IPS-NIHi7 (cell line): ENCODE results near the gene POGZ.
"Not testable (repeated sequence)": the region's sequence is repeated elsewhere in the genome, so short reads cannot be mapped to it uniquely, and the experiment has no call there.

ENCODE experiments used
- DNase-seq: peaks from one replicate; pipeline ENCODE4 v3.0.0; 2012; ENCODE audit warnings: mixed read lengths; ENCODE audit errors: extremely low spot score

POGZ gene

DNA sequence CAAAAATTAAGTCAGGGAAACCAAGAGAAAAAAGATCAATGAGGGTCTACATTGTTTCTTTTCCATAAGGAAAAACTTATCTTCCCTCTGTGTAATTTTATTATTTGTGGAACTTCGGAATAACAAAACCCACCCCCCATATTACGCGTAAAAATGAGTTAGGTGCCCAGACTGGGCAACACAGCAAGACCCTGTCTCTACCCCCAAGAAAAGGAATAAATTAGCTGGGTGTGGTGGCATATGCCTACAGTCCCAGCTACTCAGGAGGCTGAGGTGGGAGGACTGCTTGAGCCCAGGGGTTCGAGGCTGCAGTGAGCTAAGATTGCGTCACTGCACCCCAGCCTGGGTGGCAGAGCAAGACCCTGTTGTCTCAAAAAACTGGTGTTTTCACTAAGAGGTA is 39.5 kb downstream of the POGZ start:
- DNase-seq, result no peak

DNA sequence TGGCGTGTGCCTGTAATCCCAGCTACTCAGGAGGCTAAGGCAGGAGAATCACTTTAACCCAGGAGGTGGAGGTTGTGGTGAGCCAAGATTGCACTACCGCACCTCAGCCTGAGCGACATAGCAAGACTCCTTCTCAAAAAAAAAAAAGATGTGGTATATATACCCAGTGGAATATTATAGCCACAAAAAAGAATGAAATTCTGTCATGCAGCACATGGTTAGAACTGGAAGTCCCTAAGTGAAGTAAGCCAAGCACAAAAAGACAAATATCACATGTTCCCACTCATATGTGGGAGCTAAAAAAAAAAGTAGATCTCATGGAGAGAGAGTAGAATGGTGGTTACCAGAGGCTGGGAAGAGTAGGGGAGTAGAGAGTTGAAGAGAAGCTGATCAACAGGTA is 41.2 kb downstream of the POGZ start:
- DNase-seq, result no peak

DNA sequence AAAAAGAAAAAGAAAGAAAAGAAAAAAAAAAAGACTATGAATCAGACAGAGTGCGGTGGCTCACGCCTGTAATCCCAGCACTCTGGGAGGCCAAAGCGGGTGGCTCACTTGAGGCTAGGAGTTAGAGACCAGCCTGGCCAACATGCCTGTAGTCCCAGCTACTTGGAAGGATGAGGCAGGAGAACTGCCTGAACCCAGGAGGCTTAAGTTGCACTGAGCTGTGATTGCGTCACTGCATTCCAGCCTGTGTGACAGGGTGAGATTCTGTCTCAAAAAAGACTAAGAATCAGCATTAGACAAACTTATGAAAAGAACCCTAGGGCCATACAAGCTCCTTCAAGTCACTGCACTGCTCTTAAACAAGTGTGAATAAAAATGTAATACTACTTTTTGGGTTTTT is 43.1 kb downstream of the POGZ start:
- no peak for DNase-seq

DNA sequence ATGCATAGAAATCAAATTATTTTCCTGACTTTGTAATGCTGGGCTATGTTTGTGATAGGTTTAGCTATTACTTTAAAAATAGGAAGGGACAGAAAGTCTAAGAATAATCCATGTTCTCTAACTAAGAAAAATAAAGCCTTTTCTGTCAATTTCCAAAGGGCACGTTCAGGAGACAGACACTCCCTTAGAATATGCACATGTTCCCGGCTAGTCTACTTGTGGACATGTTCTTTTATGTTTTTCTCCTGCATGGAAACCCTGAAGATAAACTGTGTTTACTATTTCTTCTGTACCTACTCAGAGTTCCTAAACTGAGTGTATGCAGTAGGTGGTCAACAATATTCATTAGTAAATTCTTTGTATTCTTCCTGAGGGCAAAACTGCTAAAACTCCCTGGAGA is 47.4 kb downstream of the POGZ start:
- no peak for DNase-seq

DNA sequence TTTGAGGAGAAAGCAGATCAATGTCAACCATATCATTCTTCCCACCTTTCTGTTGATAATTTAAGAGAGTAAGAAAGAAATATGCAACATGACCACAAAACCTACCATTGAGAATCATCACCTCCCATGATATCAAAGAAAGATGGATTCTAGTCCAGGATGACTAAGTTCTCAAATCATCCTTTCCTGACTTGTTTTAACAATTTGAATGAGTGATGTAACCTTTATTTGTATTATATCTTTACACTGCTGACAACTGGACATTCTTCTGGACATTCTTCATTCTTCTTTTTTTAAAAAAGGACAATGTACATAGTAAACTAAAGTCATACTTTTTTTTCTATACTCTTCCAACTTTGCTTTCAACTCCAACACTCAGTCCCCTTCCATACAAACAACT is 50.4 kb downstream of the POGZ start:
- no peak for DNase-seq

DNA sequence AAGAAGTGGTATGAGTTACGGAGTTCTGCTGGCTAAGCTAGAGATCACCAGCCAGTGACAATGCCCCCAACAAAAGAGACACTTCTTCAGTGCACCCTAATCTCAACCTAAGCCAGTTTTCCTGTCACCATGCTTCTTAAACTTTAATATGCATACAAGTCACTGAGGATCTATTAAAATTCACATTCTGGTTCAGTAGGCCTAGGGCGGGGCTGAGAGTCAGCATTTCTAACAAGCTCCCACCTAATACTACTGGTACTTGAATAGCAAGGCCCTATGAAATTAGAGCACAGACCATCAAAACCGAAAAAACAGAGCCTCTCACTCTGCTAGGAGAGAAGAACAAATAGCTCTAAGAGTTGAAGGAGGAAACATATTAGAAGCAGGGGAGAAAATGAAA is 52.0 kb downstream of the POGZ start:
- DNase-seq, result no peak

DNA sequence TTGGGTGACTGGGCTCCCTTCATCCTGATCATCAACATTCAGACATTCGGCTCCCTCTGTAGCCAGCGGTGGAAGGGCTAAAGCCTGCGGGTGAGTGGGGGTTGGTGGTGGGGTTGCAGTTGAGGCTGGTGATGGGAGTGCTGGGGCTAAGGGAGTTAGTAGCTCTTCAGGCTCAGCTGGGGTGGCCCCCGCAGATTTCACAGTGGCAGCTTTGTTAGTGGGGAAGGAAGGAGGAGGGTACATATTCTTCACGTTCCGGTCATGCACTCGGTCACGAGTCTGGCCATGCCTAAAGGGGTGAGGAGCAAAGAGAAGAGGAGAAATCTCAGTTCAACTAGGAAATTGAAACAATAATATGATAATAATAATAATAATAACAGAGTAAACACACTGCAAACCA is 53.1 kb downstream of the POGZ start:
- no peak for DNase-seq

DNA sequence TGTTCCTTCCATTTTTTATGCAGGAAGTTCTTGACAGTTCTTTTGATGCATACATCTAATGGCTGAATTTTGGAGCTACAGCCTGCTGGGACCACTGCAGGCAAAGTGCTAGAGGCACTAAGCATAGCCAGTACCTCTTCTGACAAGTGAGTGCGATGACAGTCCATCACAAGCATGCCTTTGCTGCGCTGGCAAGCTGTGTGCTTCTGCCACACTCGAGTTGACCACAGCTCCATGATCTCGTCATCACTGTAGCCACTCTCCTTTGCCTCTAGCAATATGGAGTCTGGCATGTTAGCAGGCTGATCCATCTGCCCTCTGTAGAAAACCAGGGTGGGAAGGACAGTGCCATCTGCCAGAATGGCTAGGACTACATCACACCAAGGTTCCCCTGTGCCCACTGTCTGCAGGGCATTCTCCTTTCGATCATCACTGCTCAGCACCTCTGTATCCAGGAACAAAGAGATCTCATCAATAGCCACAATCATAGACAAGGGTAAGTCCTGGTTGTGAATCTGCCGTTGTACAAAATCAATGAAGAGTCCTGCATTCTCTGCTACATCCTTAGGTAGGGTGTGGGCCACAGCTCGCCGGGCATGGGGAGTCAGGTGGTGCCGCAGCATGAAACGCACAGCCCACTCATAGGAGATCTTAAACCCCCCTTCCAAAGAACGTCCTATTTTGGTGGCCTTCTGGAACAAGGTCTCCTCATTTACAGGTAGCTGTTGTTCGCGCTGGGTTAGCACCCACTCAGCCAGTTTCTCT is 53.9 kb downstream of the POGZ start:
- DNase-seq, result no peak

DNA sequence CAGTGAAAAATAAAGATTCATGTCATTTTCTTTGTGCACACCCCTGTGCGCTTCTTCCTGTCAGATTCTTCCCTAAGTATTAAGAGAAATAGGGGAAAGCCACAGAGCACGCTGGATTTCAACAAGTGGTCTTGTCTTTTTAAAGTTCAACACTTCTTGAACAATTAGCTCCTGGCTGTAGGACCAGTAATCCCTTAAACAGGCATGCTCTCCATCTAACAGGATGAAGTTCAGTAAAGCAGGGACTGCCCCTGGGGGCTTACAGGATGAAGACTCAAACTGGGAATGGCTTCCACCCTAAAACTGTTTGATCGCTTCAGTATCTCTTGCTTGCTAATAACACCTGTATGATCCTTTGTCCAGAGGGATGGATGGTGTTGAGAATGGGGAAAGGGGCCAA is 55.7 kb downstream of the POGZ start:
- DNase-seq, result no peak

DNA sequence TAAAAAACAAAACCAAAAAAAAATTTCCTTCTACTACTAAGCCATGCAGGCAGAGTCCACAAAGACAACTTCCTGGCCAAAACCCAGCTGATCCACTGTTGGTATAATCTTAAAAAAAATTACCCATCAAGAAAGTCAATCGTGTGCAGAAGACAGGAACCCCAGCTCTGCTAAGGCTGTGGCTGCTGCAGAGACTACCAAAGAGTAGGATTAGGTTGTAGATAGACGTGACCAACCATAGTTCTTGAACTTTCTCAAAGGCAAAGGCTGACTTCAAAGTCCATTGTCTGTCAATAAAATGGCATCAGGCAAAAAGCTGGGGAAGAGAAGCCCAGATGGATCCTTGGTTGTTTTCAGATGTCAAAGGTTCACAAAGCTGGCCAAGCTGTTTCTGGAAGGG is 56.5 kb downstream of the POGZ start:
- no peak for DNase-seq

DNA sequence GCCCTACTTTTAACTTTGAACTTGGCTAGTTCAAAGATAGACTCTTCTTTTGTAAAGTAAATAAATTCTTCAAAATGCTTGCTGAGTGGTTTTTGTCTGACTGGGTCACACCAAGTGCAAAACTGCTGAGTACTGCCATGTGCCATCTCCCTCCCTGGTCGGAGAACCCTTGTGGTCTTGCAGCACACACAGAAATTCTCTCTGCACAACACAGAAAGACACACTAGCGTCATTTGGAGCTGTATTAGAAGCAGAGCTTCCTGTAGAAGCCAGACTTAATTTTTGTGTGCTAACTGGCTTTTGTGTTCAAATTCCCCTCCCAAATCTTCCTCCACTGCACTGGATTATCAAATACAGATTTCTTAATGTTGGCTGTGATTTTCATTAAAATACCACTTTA is 57.4 kb downstream of the POGZ start:
- no peak for DNase-seq

DNA sequence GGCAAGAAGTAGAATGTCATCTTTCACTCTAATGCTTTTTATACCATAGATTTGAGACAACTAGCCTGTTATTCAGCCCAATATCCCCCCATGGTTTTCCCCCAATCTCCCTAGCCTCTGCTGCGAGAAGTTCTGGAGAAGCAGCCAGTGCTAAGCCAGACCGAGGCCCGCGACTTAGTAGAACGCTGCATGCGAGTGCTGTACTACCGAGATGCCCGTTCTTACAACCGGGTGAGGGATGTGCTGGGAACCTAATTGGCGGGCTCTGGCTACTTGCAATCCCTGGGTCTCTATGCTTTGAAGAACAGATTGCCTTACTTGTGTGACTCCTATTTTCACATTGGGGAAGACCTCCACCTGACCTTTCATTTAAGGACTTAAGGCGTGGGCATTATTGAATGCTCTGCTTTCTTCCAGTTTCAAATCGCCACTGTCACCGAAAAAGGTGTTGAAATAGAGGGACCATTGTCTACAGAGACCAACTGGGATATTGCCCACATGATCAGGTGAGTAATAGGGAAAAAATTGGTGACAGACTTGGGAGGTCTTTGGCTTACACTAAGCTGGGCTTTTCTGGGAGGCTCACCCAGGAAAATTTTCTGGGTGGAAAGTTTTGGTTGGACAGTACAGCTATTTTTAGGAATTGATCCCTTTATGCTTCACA is 58.0 kb downstream of the POGZ start:
- no peak for DNase-seq

DNA sequence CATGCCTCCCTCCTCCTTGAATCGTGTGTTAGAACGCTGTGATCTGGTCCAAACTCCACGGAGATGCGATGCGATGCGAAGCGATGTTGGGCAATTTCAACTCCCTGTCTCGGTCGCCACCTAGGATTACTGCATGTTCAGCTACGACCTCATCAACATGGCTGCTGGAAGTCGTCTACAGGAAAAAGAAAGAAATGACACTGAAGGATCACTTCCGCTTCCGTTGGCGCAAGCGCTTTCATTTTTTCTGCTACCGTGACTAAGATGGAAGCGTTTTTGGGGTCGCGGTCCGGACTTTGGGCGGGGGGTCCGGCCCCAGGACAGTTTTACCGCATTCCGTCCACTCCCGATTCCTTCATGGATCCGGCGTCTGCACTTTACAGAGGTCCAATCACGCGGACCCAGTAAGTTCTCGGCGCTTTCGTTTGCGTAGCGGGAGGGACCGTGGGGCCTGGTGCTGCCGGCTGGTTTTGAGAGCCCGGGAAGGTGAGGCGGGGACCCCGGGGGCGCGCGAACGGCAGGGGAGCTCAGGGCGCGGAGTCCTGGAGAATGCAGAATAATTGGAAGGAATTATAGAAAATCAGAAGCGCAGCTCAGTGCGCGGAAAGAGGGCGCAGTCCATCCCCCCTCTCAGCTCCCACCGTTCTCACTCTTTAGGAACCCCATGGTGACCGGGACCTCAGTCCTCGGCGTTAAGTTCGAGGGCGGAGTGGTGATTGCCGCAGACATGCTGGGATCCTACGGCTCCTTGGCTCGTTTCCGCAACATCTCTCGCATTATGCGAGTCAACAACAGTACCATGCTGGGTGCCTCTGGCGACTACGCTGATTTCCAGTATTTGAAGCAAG is 59.7 kb downstream of the POGZ start, which contains the start of gene PSMB4:
TSS of gene PSMB4 (plus strand) at position 250 of the 848 bp plus-strand sequence. CDS start at position 265, 15 bp downstream.
- DNase-seq, result peak; percentile 88

DNA sequence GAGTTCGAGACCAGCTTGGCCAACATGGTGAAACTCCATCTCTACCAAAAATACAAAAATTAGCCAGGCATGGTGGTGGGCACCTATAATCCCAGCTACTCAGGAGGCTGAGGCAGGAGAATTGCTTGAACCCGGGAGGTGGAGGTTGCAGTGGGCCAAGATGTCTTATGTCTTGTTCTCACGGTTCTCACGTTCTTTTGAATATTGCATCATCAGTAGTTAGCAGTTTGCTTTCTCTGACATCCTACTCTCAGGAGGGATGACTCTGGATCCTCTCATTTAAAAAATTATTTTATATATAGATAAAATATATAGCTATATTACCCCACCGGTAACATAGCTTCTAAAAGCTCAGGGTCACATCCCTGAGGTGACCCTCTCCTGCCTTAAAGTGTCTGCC is 63.0 kb downstream of the POGZ start:
- not testable (repeated sequence) for DNase-seq

DNA sequence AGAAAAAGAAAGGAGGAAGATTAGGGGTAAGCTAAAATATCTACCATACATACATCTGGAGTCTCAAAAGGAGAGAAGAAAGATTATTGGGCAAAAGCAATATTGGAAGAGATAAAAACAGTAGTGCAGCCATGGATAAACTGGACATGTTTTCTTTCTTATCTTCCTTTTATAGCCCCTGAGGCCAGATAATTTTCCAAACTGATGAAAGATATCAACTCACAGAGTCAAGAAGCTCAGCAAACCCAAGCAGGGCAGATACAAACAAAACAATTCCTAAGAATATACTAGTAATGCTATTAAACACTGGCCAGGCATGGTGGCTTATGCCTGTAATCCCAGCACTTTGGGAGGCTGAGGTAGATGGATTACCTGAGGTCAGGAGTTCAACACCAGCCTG is 65.7 kb downstream of the POGZ start:
- no peak for DNase-seq

DNA sequence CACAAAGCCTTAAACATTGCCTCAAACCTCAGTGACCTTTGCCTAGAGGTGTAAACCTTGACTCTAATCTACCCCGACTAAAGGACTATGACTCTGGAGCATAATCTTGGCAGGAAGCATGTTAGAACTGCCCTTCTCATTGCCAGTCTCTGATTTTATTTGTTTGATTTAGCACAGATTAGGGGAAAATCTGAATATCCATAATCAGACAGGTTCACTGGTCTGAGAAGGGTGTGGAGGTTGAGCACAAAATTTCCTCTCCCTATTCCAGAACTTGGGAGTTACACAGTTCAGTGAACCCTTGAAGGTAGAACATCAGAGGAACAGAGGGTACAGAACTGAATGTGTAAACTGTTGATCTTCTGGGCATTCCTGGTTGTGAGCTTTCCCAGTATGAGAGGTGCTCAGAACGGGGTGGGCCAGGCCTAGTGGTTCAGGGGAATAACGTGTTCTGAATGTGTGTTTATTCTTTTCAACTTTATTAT is 68.2 kb downstream of the POGZ start:
- no peak for DNase-seq

DNA sequence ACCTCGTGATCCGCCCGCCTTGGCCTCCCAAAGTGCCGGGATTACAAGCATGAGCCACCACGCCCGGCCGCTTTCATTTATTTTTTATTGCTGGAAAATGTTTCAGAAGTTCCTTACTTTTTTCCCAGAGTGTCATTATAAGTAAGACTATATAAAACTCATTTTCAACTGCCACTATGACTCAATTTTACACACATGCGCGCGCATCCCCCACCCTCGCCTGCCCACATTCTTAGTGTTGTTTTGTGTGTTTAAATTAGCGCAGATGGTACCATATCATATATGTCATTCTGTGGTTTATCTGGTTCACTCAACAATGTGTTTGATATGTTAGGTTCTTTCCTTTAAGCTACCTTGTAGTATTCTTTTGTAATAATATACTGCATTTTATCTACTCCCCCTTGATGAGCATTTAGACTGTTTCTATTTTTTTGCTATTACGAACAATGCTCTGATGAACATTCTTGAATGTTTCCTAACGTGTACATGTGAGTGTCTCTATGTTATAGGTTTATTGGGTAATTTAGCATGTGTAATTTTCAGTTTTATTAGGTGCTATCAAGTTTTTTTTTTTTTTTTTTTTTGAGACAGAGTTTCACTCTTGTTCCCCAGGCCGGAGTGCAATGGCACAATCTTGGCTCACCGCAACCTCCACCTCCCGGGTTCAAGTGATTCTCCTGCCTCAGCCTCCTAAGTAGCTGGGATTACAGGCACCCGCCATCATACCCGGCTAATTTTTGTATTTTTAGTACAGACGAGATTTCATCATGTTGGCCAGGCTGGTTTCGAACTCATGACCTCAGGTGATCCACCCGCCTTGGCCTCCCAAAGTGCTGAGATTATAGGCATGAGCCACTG is 68.8 kb downstream of the POGZ start:
- not testable (repeated sequence) for DNase-seq

DNA sequence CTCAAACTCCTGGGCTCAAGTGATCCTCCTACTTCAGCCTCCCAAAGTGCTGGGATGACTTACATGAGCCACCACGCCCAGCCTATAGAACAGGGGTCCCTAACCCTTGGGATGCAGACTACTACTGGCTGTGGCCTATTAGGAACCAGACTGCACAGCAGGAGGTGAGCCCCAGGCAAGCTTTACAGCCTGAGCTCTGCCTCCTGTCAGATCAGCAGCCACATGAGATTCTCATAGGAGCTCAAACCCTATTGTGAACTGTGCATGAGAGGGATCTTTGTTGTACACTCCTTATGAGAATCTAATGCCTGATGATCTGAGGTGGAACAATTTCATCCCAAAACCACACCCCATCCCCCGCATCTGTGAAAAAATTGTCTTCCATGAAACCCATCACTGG is 73.3 kb downstream of the POGZ start:
- DNase-seq, result no peak

DNA sequence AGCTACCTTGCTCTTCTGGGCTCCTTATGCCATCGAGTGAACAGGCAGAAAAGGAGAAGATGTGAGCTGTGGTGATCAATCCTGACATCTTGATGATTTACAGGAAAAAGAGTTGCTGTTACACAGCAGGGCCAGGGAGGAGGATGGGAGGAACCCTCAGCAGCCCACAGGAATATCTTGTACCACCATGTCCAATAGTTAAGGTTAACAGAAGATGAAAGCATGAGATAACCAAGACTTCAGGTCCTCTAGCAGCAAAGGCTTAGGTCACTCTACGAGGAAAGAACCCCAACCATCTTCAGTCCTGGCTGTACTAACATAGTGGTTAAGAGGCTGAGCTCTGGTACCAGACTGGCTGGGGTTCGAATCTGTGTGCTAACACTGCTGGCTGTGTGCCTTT is 74.7 kb downstream of the POGZ start:
- no peak for DNase-seq

DNA sequence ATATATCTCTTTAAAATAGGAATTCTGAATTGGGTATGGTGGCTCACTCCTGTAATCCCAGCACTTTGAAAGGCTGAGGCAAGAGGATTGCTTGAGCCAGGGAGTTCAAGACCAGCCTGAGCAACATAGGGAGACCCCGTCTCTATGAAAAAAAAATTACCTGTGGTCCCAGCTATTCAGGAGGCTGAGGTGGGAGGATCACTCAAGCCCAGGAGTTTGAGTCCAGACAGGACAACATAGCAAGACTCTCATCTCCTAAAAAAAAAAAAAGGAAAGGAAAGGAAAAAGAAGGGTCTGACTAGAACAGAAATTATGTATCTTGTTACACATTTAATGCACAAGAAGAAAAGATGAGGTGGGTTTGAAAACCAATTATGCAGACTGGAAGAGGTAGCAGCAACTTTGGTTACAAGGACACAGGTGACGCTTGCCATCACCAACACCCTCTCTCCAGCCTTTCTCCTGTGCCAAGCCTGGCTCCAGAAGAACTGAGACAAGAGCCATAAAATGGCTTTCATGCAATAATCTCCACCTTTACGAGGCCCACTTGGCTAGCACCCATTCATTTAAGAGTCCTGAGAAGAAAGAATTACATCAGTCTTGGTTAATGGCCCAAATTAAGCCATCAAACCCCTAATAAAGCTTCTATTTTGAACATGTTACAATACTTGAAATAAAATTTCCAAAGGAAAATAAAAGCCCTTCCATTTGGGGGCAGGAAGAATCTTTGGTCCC is 82.0 kb downstream of the POGZ start:
- no peak for DNase-seq

DNA sequence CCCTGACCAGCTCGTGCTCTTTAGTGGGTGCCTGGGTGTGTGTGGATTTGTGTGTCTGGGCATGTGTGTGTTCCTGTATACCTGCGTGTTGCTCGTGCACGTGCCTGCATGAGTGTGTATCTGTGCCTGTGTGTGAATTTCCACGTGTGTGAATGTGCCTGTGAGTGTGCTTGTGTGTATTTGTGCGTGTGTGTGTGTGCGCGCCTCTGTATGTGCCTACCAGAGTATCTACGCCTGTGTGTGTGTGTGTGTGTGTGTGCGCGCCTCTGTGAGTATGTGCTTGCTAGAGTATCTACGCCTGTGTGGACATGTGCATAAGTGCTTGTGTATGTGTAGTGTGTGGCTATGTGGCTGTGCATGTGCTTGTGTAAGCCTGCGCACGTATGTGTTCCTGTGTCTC is 86.1 kb downstream of the POGZ start:
- no peak for DNase-seq
